CD4-positive, alpha-beta T cell treated with Interleukin-6 at 100 ng/mL for 8 hours (primary cell): ENCODE results near the gene BLNK.
"Not testable (repeated sequence)": the region's sequence is repeated elsewhere in the genome, so short reads cannot be mapped to it uniquely, and the experiment has no call there.

Experiments
- DNase-seq: peaks from one replicate; pipeline ENCODE4 v3.0.0-alpha.2; 2020; ENCODE audit warnings: mixed read lengths, low spot score

The BLNK gene

GRCh38 chr10:96225119-96225518 is 46.2 kb downstream of the BLNK start:
- no peak for DNase-seq

- no peak for DNase-seq
Measured at GRCh38 chr10:96222908-96223307, 48.5 kb downstream of the BLNK start.

GRCh38 chr10:96222441-96222840 is 48.9 kb downstream of the BLNK start:
- DNase-seq, result no peak

- DNase-seq, result no peak
Measured at GRCh38 chr10:96218826-96219225, 52.5 kb downstream of the BLNK start.

GRCh38 chr10:96217711-96218110 is 53.7 kb downstream of the BLNK start:
- no peak for DNase-seq

- no peak for DNase-seq
Measured at GRCh38 chr10:96216775-96217174, 54.6 kb downstream of the BLNK start.

- no peak for DNase-seq
Measured at GRCh38 chr10:96212911-96213310, 58.5 kb downstream of the BLNK start.

- DNase-seq, result no peak
Measured at GRCh38 chr10:96211764-96212163, 59.6 kb downstream of the BLNK start.

- DNase-seq, result no peak
Measured at GRCh38 chr10:96208946-96209345, 62.4 kb downstream of the BLNK start.

- DNase-seq, result no peak
Measured at GRCh38 chr10:96208271-96208670, 63.1 kb downstream of the BLNK start.

- no peak for DNase-seq
Measured at GRCh38 chr10:96205580-96205979, 65.8 kb downstream of the BLNK start.

GRCh38 chr10:96201525-96201924 is 69.8 kb downstream of the BLNK start:
- DNase-seq, result no peak

- not testable (repeated sequence) for DNase-seq
Measured at GRCh38 chr10:96189505-96189904, 81.9 kb downstream of the BLNK start.

- DNase-seq, result no peak
Measured at GRCh38 chr10:96188916-96189315, 82.5 kb downstream of the BLNK start.

- no peak for DNase-seq
Measured at GRCh38 chr10:96188421-96188820, 82.9 kb downstream of the BLNK start.

- no peak for DNase-seq
Measured at GRCh38 chr10:96176985-96177384, 94.4 kb downstream of the BLNK start.

GRCh38 chr10:96172666-96173065 is 98.7 kb downstream of the BLNK start:
- DNase-seq, result no peak

- DNase-seq, result no peak
Measured at GRCh38 chr10:96170230-96170629, 101.1 kb downstream of the BLNK start.

- DNase-seq, result no peak
Measured at GRCh38 chr10:96168546-96168945, 102.8 kb downstream of the BLNK start.

GRCh38 chr10:96165726-96166125 is 105.6 kb downstream of the BLNK start:
- no peak for DNase-seq

- no peak for DNase-seq
Measured at GRCh38 chr10:96153070-96153469, 118.3 kb downstream of the BLNK start.

- DNase-seq, result no peak
Measured at GRCh38 chr10:96152437-96152836, 118.9 kb downstream of the BLNK start.
